CD1c-positive myeloid dendritic cell (primary cell): ENCODE measurements around the gene ANKFY1.

ENCODE experiments used
- DNase-seq: peaks from one replicate; pipeline ENCODE4 v3.0.0-alpha.2; 2016; ENCODE audit errors: extremely low spot score

ANKFY1 gene

GRCh38 chr17:4118015-4118743 lies 145.6 kb downstream of the ANKFY1 start:
- DNase-seq: no peak

GRCh38 chr17:4116516-4116915 lies 147.3 kb downstream of the ANKFY1 start:
- DNase-seq: no peak
